Activated naive CD8-positive, alpha-beta T cell treated with anti-CD3 and anti-CD28 coated beads for 36 hours (primary cell): Measurements from ENCODE around the gene ADAM12. TPM values are rescaled to one million over a fixed set of nuclear protein-coding genes. Genes with fewer than 3 reads are reported as not detected.

Experiments
- DNase-seq: peaks from one replicate; pipeline ENCODE4 v3.0.0; 2021
- H3K27ac Mint-ChIP-seq: one replicate; pipeline ENCODE4 v1.8.0; 2022; ENCODE audit warnings: mild to moderate bottlenecking, moderate library complexity, mixed read lengths
- H3K27me3 Mint-ChIP-seq: one replicate; pipeline ENCODE4 v1.8.0; 2022; ENCODE audit warnings: mild to moderate bottlenecking, mixed read lengths
- H3K36me3 Mint-ChIP-seq: one replicate; pipeline ENCODE4 v1.8.0; 2021; ENCODE audit warnings: mild to moderate bottlenecking, mixed read lengths
- H3K4me1 Mint-ChIP-seq: one replicate; pipeline ENCODE4 v1.8.0; 2021; ENCODE audit warnings: mixed read lengths
- H3K4me3 Mint-ChIP-seq: one replicate; pipeline ENCODE4 v1.8.0; 2022; ENCODE audit warnings: mild to moderate bottlenecking, moderate library complexity, mixed read lengths
- H3K9me3 Mint-ChIP-seq: one replicate; pipeline ENCODE4 v1.8.0; 2022; ENCODE audit warnings: mixed read lengths
- total RNA-seq, 2 experiments: library from RNA; stranded (reverse); gene quantifications; one replicate each; pipeline ENCODE4 v1.2.3, GENCODE V29; 2021

Gene ADAM12
- total RNA-seq, 2 experiments from 2014 or later: 0.08 TPM; not detected in 1

DNA sequence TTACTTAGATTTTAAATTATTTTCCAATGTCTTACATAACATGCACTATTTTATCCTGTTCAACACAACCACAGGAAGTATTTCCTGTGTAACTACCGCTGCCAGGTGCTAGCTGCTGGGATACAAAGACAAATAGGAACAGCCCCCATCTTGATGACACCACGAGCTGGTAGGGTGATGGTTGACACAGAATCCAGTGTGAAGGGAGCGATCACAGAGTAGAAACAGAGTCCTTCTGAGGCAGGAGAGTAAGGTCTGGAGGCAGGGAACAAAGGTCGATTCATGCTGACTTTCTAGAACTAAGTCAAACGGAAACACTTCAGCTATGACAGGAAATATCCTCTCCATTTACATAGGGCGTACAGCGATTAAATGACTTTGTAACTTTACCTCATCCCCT is 232.3 kb downstream of the ADAM12 start:
- Mint-ChIP-seq H3K4me3 (no peak overlapping the region), H3K27me3 (peaks cover 10% of the 10 kb centered on the region), H3K4me1 (peaks cover 2% of the 10 kb centered on the region), H3K27ac (no peak overlapping the region), H3K36me3 (no peaks in the 10 kb centered on the region), H3K9me3 (no peaks in the 10 kb centered on the region)
- DNase-seq: no peak

GRCh38 chr10:126155528-126155927 is 232.7 kb downstream of the ADAM12 start:
- Mint-ChIP-seq H3K9me3 (no peaks in the 10 kb centered on the region), H3K27ac (no peak overlapping the region), H3K36me3 (no peaks in the 10 kb centered on the region), H3K4me1 (peaks cover 2% of the 10 kb centered on the region), H3K27me3 (peaks cover 10% of the 10 kb centered on the region), H3K4me3 (no peak overlapping the region)
- DNase-seq: no peak

- peaks cover 2% of the 10 kb centered on the region for H3K4me1 Mint-ChIP-seq
Observed at GRCh38 chr10:126153711-126154628, 234.3 kb downstream of the ADAM12 start.

DNA sequence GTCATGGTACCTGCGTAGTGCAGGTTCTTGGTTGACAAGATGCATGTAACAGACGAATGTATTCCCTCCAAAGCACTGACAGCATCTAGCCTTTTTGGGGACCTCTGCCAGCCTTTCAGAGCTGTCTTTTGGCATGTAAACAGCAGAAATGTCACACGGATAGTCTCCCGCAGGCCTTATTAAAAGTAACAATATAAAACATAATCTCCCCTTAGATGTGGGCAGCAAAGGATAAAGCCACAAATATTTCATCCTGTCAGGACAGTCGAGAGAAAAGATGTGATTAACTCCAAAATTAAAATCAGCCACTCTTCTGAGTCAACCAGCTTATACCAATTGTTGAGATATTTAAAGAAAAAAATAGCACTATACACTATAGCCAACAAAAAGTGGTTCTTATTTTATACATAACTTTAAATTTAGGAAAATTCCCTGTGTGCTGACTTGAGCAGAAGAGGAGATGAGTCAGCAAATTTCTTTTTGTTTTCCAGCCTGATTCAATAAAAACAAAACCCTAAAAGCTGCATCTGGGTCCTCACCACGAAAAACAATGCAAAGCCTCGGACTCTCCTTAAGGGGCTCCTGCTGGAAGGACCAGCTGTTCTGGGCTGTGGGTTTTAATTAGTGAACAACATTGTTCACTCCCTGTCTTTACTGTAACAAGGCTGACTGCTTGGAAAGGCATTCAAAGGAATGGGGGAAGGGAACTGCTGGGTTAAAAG is 240.2 kb downstream of the ADAM12 start:
- Mint-ChIP-seq H3K9me3 (peaks cover 2% of the 10 kb centered on the region), H3K4me1 (no peaks in the 10 kb centered on the region), H3K4me3 (no peak overlapping the region), H3K27me3 (no peaks in the 10 kb centered on the region), H3K27ac (no peak overlapping the region), H3K36me3 (no peaks in the 10 kb centered on the region)
- no peak for DNase-seq

More at GRCh38 chr10:126153711-126154628, 234.3 kb downstream of the ADAM12 start:
- DNase-seq: no peak
- Mint-ChIP-seq H3K9me3 (no peaks in the 10 kb centered on the region), H3K4me3 (no peak overlapping the region), H3K27me3 (peaks cover 10% of the 10 kb centered on the region), H3K27ac (no peak overlapping the region), H3K36me3 (no peaks in the 10 kb centered on the region)

GRCh38 chr10:126146771-126147170 is 241.5 kb downstream of the ADAM12 start:
- Mint-ChIP-seq H3K27ac (no peak overlapping the region), H3K27me3 (no peaks in the 10 kb centered on the region), H3K4me1 (no peaks in the 10 kb centered on the region), H3K9me3 (peaks cover 2% of the 10 kb centered on the region), H3K36me3 (no peaks in the 10 kb centered on the region), H3K4me3 (no peak overlapping the region)
- DNase-seq: no peak

DNA sequence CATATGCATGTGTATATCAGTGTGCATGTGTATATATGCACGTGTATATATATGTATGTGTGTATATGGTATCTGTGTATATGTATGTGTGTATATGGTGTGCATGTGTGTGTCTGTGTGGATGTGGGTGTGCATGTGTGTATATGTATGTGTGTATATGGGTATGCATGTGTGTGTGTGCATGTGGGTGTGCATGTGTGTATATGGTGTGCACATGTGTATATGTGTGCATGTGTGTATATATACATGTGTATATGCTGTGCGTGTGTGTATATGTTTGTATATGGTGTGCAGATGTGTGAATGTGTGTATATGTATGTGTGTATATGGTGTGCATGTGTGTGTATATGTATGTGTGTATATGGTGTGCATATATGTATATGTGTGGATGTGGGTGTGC is 245.2 kb downstream of the ADAM12 start:
- DNase-seq: no peak
- Mint-ChIP-seq H3K27ac (no peak overlapping the region), H3K36me3 (no peaks in the 10 kb centered on the region), H3K9me3 (peaks cover 2% of the 10 kb centered on the region), H3K27me3 (no peaks in the 10 kb centered on the region), H3K4me1 (no peaks in the 10 kb centered on the region), H3K4me3 (no peak overlapping the region)

DNA sequence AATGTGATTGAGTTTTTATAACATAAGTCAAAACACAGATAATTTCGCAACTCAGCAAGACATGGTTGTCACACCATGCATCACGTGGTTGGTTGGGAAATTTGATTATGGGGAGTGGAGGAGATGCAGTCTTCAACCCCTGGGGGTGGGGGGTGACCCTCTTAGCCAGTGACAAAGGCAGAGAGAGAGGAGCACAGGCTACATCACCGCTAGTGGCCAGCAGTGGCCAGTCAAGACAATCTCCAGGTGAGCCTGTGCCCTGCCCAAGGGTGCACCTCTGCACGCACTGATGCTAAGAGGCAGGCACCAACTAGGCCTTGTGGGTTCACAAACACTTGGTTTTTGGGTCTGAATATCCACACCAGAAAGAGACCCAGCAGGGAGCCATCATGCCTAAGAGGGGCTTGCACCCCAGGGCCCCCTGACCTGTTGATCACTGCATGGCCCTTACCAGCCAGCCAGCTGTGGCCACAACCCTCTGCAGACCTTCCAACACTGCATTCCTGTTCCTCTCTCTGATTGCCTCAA is 247.5 kb downstream of the ADAM12 start:
- DNase-seq: no peak
- Mint-ChIP-seq H3K27me3 (no peaks in the 10 kb centered on the region), H3K4me1 (peaks cover 10% of the 10 kb centered on the region), H3K4me3 (no peak overlapping the region), H3K36me3 (no peaks in the 10 kb centered on the region), H3K27ac (no peak overlapping the region), H3K9me3 (peaks cover 2% of the 10 kb centered on the region)

DNA sequence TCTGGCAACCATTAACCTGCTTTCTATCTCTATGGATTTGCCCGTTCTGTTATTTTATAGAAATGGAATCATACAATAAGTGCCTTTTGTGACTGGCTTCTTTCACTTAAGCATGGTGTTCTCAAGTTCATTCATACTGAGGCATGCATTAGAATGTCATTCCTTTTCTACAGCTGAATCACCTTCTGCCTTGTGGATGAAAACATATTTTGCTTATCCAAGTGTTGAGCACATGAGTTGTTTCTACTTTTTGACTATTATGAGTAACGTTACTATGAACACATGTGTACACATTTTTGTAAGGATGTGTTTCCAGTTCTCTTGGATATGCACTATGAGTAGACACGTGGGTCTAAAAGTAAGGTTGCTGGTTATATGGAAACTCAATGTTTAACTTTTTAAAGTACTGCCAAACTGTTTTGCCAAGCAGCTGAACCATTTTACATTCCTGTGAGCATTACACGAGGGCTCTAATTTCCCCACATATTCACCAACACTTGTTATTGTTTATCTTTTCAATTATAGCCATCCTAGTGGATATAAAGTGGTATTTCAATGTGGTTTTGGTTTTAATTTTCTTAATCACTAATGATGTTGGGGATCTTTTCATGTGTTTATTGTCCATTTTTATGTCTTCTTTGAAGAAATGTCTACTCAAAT is 250.6 kb downstream of the ADAM12 start:
- Mint-ChIP-seq H3K9me3 (no peaks in the 10 kb centered on the region), H3K36me3 (no peaks in the 10 kb centered on the region), H3K27ac (no peak overlapping the region), H3K27me3 (no peaks in the 10 kb centered on the region), H3K4me1 (peaks cover 11% of the 10 kb centered on the region), H3K4me3 (no peak overlapping the region)
- no peak for DNase-seq

DNA sequence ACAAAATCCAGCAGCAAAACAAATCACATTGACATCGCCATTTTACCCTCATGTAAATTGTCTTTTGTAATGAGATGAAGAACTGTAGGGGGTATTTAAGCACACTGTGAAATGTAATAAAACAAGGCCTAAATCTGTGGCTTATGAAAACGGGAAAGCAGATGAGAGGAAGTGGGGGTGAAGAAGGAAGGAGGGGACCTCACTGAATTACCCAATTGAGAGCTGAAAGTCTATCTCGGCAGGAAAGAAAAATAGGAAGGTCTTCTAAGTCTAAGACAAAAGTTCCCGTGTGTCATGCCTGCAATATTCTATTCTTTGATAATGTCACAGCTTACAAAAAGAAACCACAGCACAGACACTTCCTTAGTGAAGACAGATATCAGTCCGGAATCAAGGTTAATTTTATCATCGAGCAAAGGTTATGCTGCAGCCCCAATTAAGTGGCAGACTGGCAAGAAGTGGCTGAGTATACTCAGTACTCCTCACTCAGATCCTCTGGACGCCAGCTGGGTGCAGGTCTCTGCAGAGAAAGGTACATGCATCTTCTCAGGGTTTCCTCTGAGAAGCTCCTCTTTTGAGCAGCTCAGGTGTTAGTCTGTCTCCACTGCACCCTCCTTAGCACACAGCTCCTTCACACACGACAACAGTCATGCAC is 252.2 kb downstream of the ADAM12 start:
- Mint-ChIP-seq H3K4me3 (no peak overlapping the region), H3K27me3 (no peaks in the 10 kb centered on the region), H3K9me3 (no peaks in the 10 kb centered on the region), H3K4me1 (peaks cover 11% of the 10 kb centered on the region), H3K27ac (peak overlapping the region; percentile 5), H3K36me3 (no peaks in the 10 kb centered on the region)
- no peak for DNase-seq

GRCh38 chr10:126135177-126135576 is 253.1 kb downstream of the ADAM12 start:
- Mint-ChIP-seq H3K9me3 (no peaks in the 10 kb centered on the region), H3K27me3 (no peaks in the 10 kb centered on the region), H3K4me3 (no peak overlapping the region), H3K4me1 (peaks cover 11% of the 10 kb centered on the region), H3K36me3 (no peaks in the 10 kb centered on the region), H3K27ac (no peak overlapping the region)
- no peak for DNase-seq

DNA sequence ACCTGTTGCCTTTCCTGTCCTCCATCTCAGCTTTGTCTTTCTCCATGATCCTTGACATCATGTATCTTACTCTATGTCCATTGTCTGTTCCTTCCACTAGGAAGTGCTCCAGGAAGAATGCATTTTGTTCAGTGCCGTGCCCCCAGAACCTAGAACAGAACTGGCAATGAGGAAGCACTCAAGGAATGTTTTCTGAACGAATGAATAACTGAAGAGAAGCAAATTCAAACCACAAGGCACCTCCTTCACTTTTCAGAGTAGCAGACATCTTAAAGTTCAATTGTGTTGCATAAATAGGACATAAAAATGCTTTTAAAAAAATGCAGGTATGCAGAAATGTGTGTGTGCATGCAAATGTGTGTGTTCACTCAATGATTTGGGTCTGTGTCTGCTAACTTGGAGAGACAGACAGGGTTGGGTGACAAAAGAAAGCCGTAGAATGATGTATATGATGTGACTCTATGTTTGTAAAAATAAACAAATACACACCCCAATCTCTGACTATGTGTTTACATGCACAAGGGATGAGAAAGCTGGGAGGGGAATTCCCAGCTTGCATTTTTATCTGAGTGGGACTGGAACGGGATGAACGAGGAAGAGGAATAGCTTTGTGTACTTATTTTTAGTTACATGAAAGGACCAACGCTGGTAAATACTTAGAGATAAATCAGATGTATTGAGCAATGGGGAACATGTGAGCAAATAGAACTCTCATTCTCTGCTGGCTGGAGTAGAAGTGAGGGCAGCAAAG is 254.2 kb downstream of the ADAM12 start:
- Mint-ChIP-seq H3K9me3 (no peaks in the 10 kb centered on the region), H3K4me1 (peaks cover 11% of the 10 kb centered on the region), H3K4me3 (no peak overlapping the region), H3K27ac (no peak overlapping the region), H3K27me3 (no peaks in the 10 kb centered on the region), H3K36me3 (no peaks in the 10 kb centered on the region)
- no peak for DNase-seq

DNA sequence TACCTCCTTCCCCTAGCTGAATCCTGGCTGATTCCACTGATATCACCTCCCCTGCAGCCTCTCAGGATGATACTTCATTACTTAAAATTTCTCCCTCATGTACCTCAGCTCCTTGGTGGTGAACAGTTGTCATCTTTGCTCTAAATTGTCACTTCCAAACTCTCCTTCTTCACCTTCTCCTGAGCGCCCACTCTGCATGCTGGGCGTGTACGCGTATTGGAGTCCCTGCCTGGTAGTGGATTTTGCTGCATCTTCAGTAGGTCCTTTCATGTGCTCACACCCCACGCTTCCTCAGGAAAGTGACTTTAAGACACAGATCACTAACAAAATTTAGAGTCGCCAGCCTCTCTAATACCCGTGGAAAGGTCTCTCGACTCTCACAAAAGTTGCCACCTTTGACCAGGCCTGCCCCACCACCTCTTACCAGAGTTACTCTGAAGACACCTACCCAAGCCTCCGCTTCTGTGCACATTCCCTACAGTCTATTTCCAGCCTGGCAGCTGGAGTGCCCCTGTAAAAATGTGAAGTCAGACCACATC is 255.1 kb downstream of the ADAM12 start:
- no peak overlapping the region for H3K27ac Mint-ChIP-seq
- no peaks in the 10 kb centered on the region for H3K36me3 Mint-ChIP-seq
- H3K4me3 Mint-ChIP-seq: no peak overlapping the region
- peaks cover 11% of the 10 kb centered on the region for H3K4me1 Mint-ChIP-seq
- no peaks in the 10 kb centered on the region for H3K27me3 Mint-ChIP-seq
- DNase-seq: no peak
- H3K9me3 Mint-ChIP-seq: no peaks in the 10 kb centered on the region

DNA sequence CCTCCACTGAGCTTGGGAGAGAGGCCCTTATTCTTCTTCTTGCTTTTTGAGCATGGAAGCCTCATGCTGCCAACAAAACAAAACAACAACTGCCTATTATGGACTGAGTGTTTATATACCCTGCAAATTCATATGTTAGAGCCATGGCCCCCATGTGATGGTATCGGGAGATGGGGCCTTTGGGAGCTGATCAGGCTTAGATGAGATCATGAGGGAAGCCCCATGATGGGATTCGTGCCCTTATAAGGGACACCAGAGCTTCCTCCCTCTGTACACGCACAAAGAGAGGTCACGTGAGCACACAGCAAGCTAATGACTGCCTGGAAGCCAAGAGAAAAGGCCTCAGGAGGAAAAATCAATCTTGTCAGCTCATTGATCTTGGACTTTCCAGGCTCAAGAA is 256.9 kb downstream of the ADAM12 start:
- Mint-ChIP-seq H3K27me3 (no peaks in the 10 kb centered on the region), H3K9me3 (no peaks in the 10 kb centered on the region), H3K4me1 (peaks cover 6% of the 10 kb centered on the region), H3K27ac (no peak overlapping the region), H3K36me3 (no peaks in the 10 kb centered on the region), H3K4me3 (no peak overlapping the region)
- DNase-seq: no peak

DNA sequence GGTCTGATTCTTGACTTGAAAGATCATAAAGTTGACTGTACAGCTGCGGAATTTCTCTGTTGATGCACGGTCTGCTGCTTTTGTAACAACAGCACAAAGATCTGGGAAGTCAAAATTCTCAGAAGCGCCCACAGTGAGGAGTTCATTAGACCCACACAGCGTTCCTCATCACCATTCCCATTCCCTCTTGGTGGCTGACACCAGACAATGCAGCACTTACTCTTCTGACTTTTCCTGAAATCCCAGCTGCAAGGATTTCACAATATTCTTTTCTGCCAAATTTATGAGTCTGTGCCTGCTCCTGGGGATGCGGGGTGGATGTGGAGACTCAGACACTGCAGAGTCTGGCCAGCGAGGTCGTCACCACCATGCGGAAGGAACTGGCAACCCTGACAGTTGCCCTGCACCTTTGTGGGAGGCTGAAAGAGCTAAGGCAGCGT is 258.0 kb downstream of the ADAM12 start:
- Mint-ChIP-seq H3K36me3 (no peaks in the 10 kb centered on the region), H3K27ac (no peak overlapping the region)

More for the DNA sequence above, 258.0 kb downstream of the ADAM12 start:
- Mint-ChIP-seq H3K4me1 (no peaks in the 10 kb centered on the region), H3K9me3 (no peaks in the 10 kb centered on the region), H3K27me3 (no peaks in the 10 kb centered on the region), H3K4me3 (no peak overlapping the region)
- no peak for DNase-seq
